Uterus (tissue), 4 donors: ENCODE data around the gene KLRC3. TPM values are rescaled to one million over a fixed set of nuclear protein-coding genes. Genes with fewer than 3 reads are reported as not detected.
"Not testable (repeated sequence)": the region's sequence is repeated elsewhere in the genome, so short reads cannot be mapped to it uniquely, and the experiment has no call there.

Experiments used
- DNase-seq, 2 donors: peaks; one replicate each; pipeline ENCODE4 v3.0.0-alpha.2; 2019 to 2020
- H3K27ac ChIP-seq, 2 donors: fragments of 200-600 bp; sonication (generic); 1 replicate in 1 of 2; 2 replicates in 1 of 2; pipeline ENCODE4 v1.5.1; 2016 to 2018
- H3K27me3 ChIP-seq, 2 donors: fragments of 200-600 bp; sonication (generic); one replicate each; pipeline ENCODE4 v1.5.1; 2018 to 2019; ENCODE audit warnings: control low read depth in 1 of 2
- H3K36me3 ChIP-seq, 2 donors: fragments of 200-600 bp; sonication (generic); one replicate each; pipeline ENCODE4 v1.5.1; 2019; ENCODE audit warnings: control low read depth in 1 of 2
- H3K4me1 ChIP-seq, 2 donors: fragments of 200-600 bp; sonication (generic); one replicate each; pipeline ENCODE4 v1.5.1; 2018 to 2019; ENCODE audit warnings: control low read depth in 1 of 2
- H3K4me3 ChIP-seq, 2 donors: fragments of 200-600 bp; sonication (generic); 1 replicate in 1 of 2; 2 replicates in 1 of 2; pipeline ENCODE4 v1.5.1; 2018 to 2019; ENCODE audit warnings: mild to moderate bottlenecking in 1 of 2
- H3K9me3 ChIP-seq, 2 donors: fragments of 200-600 bp; sonication (generic); one replicate each; pipeline ENCODE4 v1.5.1; 2019; ENCODE audit warnings: control low read depth in 1 of 2
- POLR2A ChIP-seq, 2 donors: fragments of 450-650 bp; IDR thresholded peaks; one replicate each; pipeline ENCODE4 v1.6.1; 2016; ENCODE audit warnings: antibody characterized with exemption in 2 of 2, mild to moderate bottlenecking in 1 of 2, moderate library complexity in 1 of 2
- intact Hi-C: fragments of 100-400 bp; cut with DNase I; formaldehyde crosslinking; loops from one replicate; pipeline ENCODE4 v1.15.1; 2023; ENCODE audit warnings: low total_unique reads
- total RNA-seq, 4 donors: library from RNA; depleted of rRNA in 3 of 4; stranded (reverse); fragments of >200 nt in 3 of 4; gene quantifications; one replicate each; pipeline versions ENCODE4 v1.1.0 to v1.2.4, GENCODE V29; 2014 to 2023
- TF ChIP-seq, protein P1 (sequence below), 4 experiments: fragments of 200-600 bp in 2 of 4; fragments of 450-650 bp in 2 of 4; sonication (generic) in 2 of 4; IDR thresholded peaks; one replicate each; pipeline ENCODE4 v1.5.1; 2016 to 2019; ENCODE audit warnings: antibody characterized with exemption in 4 of 4, mild to moderate bottlenecking in 2 of 4, moderate library complexity in 1 of 4
- donor health status: DM: yes; HTN: yes; CAD: no.

The KLRC3 gene
- total RNA-seq, 4 donors from 2014 or later: 1.8 TPM; not detected in 3

DNA sequence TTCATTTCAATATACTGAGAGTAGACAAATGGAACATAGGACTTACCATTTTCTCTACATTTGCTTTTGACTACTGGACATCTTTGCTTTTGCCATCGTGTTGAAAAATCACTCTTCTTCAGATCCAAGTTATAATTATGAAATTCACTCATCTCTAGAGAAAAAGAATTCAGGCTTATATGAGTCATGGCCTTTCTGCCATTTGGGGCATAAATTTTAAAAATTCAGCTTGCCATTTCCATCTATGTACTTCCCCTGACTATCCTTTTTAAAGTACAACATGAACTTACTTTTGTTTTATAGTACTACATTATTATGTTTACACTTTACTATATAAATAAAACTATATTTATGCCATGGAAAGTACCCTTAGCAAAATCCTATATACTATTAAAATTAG lies 33.5 kb downstream of the KLRC3 start:
- DNase-seq: no peak
- H3K9me3 ChIP-seq: no peaks in the 10 kb centered on the region
- TF ChIP-seq, protein P1, sequence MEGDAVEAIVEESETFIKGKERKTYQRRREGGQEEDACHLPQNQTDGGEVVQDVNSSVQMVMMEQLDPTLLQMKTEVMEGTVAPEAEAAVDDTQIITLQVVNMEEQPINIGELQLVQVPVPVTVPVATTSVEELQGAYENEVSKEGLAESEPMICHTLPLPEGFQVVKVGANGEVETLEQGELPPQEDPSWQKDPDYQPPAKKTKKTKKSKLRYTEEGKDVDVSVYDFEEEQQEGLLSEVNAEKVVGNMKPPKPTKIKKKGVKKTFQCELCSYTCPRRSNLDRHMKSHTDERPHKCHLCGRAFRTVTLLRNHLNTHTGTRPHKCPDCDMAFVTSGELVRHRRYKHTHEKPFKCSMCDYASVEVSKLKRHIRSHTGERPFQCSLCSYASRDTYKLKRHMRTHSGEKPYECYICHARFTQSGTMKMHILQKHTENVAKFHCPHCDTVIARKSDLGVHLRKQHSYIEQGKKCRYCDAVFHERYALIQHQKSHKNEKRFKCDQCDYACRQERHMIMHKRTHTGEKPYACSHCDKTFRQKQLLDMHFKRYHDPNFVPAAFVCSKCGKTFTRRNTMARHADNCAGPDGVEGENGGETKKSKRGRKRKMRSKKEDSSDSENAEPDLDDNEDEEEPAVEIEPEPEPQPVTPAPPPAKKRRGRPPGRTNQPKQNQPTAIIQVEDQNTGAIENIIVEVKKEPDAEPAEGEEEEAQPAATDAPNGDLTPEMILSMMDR (IDR thresholded peaks at IDR 0.05): no peak
- TF ChIP-seq POLR2A (IDR thresholded peaks at IDR 0.05): no peak
- intact Hi-C loops: no loop called here
- no peaks in the 10 kb centered on the region for H3K36me3 ChIP-seq
- H3K4me3 ChIP-seq: no peak overlapping the region
- no peak overlapping the region for H3K27ac ChIP-seq
- no peaks in the 10 kb centered on the region for H3K27me3 ChIP-seq
- H3K4me1 ChIP-seq: no peaks in the 10 kb centered on the region

DNA sequence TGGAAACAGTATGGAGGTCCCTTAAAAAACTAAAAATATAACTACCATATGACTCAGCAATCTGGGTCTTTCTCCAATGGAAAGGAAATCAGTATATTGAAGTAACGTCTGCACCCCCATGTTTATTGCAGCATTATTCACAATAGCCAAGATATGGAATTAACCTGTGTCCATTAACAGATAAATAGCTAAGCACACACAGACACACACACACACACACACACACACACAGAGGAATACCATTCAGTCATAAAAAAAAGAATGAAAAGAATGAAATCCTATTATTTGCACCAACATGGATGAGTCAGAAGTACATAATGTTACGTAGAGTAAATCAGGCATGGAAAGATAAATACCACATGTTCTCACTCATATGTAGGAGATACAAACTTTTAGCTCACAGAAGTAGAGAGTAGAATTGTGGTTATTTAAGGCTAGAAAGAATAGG lies 35.2 kb downstream of the KLRC3 start:
- Histone ChIP-seq H3K9me3 (no peaks in the 10 kb centered on the region), H3K4me1 (no peaks in the 10 kb centered on the region), H3K27me3 (no peaks in the 10 kb centered on the region), H3K27ac (no peak overlapping the region), H3K4me3 (no peak overlapping the region), H3K36me3 (no peaks in the 10 kb centered on the region)
- no peak for DNase-seq
- no peak for TF ChIP-seq POLR2A (IDR thresholded peaks at IDR 0.05)
- TF ChIP-seq, protein P1 (IDR thresholded peaks at IDR 0.05): no peak
- intact Hi-C loops: no loop called here

DNA sequence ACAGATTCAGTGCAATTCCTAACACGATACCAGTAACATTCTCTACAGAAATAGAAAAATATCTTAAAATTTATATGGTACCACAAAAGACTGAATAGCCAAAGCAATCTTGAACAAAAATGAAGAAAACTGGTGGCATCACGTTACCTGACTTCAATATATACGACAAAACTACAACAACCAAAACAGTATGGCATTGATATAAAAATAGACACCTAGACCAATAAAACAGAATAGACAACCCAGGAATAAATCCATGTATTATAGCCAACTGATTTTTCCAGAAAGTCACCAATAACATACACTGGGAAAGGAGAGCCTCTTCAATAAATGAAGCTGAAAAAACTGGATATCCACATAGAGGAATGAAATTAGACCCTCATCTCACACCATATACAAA lies 36.2 kb downstream of the KLRC3 start:
- no peak for DNase-seq
- Histone ChIP-seq H3K4me3 (no peak overlapping the region), H3K9me3 (no peaks in the 10 kb centered on the region), H3K27ac (no peak overlapping the region), H3K4me1 (no peaks in the 10 kb centered on the region), H3K27me3 (no peaks in the 10 kb centered on the region), H3K36me3 (no peaks in the 10 kb centered on the region)
- intact Hi-C loops: no loop called here
- TF ChIP-seq, protein P1 (IDR thresholded peaks at IDR 0.05): no peak
- no peak for TF ChIP-seq POLR2A (IDR thresholded peaks at IDR 0.05)

DNA sequence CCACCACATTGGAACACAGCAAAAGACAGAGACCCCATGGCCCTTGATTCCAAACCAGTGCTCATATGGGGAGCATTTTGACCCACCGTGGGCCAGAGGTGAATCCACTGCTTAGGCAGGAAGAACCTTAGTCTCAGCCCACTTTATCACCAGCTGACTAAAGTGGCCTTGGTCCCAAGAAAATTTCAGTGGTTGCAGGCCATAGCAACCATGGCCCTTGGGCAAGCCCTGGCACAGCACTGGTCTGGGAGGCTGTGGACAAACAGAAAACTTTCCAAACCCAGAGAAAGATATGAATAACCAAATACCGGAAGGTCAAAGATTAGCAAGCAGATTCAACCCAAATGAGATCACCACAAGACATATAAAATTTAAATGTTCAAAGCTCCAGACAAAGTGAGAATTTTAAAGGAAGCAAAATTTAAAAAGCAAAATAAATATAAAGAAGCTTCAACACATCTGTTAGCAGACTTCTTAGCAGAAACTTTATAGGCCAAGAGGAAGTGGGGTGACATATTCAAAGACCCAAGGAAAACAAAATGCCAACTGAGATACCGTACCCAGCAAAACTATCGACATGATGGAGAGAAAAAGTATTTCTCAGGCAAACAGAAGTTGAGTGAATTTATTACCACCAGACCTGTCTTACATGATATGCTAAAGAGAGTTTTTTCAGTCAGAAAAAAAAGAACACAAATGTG lies 38.3 kb downstream of the KLRC3 start:
- H3K4me1 ChIP-seq: no peaks in the 10 kb centered on the region
- no peak overlapping the region for H3K27ac ChIP-seq
- intact Hi-C loops: no loop called here
- TF ChIP-seq, protein P1 (IDR thresholded peaks at IDR 0.05): no peak
- TF ChIP-seq POLR2A (IDR thresholded peaks at IDR 0.05): no peak
- H3K4me3 ChIP-seq: no peak overlapping the region
- no peaks in the 10 kb centered on the region for H3K27me3 ChIP-seq
- no peak for DNase-seq
- H3K36me3 ChIP-seq: no peaks in the 10 kb centered on the region
- H3K9me3 ChIP-seq: no peaks in the 10 kb centered on the region

DNA sequence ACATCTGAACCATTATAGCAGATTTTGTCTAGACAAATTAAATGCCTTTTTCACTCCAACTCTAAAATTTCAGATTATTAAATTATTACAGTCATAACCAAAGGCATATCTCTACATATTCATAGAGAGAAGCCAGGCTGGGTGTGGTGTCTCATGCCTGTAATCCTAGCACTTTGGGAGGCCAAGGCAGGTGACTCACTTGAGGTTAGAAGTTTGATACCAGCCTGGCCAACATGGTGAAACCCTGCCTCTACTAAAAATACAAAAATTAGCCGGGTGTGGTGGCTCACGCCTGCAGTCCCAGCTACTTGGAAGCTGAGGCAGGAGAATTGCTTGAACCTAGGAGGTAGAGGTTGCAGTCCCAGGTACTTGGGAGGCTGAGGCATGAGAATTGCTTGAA lies 41.7 kb downstream of the KLRC3 start:
- DNase-seq, H3K4me3 ChIP-seq, H3K4me1 ChIP-seq, H3K36me3 ChIP-seq, H3K27me3 ChIP-seq, intact Hi-C loops, H3K27ac ChIP-seq, H3K9me3 ChIP-seq: not testable (repeated sequence)

DNA sequence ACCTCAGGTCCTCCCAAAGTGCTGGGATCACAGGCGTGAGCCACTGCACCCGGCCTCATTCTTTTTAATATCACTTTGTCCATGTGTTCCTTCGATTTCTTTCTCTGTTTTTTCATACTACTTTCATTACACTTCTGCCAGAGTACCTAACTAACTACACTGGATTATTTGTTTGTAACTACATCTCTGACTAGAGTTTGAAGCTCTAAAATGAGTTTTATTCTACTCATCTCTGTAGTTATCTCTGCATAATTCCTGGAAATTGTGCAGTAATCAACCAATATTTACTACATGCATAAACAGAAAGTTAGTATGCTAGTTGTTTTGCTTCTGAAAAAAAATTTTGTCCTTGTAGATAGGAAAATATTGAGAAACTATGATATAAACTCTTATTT lies 45.8 kb downstream of the KLRC3 start:
- Histone ChIP-seq H3K4me1 (no peaks in the 10 kb centered on the region), H3K27me3 (no peaks in the 10 kb centered on the region), H3K4me3 (no peak overlapping the region), H3K36me3 (no peaks in the 10 kb centered on the region), H3K9me3 (no peaks in the 10 kb centered on the region), H3K27ac (no peak overlapping the region)
- no peak for TF ChIP-seq POLR2A (IDR thresholded peaks at IDR 0.05)
- TF ChIP-seq, protein P1 (IDR thresholded peaks at IDR 0.05): no peak
- DNase-seq: no peak
- intact Hi-C loops: no loop called here
